HEK293 (cell line): ENCODE results near the gene ZNF280B.

ENCODE experiments used
- CTCF ChIA-PET: fragments of 350-600 bp; formaldehyde crosslinking; extraction: SDS; loops from one replicate; lab custom pipeline; 2021; ENCODE audit warnings: antibody characterized with exemption; lab: Yijun Ruan, JAX
- POLR2A ChIA-PET: fragments of 300-600 bp; formaldehyde crosslinking; extraction: SDS; loops from one replicate; lab custom pipeline; 2020; ENCODE audit warnings: antibody characterized with exemption, inconsistent platforms; lab: Yijun Ruan, JAX
- H3K27ac ChIP-seq: fragments of 200-500 bp; sonication (Bioruptor generic); 2 replicates; pipeline ENCODE4 v1.5.1; 2014; ENCODE audit warnings: low read depth, low read length, control low read depth, inconsistent platforms; ENCODE audit errors: extremely low read depth
- H3K36me3 ChIP-seq, 2 experiments: fragments of 200-500 bp in 1 of 2; sonication (Bioruptor generic) in 1 of 2; 1 replicate in 1 of 2; 2 replicates in 1 of 2; pipeline ENCODE4 v1.5.1; 2014 to 2017; ENCODE audit warnings: inconsistent platforms in 2 of 2, low read length in 2 of 2; ENCODE audit not compliant: control insufficient read depth in 2 of 2, insufficient read depth in 1 of 2
- H3K4me1 ChIP-seq: fragments of 200-500 bp; sonication (Bioruptor generic); 2 replicates; pipeline ENCODE4 v1.5.1; 2014; ENCODE audit warnings: mild to moderate bottlenecking, low read length, inconsistent platforms; ENCODE audit not compliant: control insufficient read depth, insufficient read depth
- H3K4me3 ChIP-seq: 2 replicates; pipeline ENCODE4 v1.5.1; 2011; ENCODE audit warnings: low read depth, mild to moderate bottlenecking, control low read depth, low read length, moderate library complexity
- H3K9me3 ChIP-seq: fragments of 200-500 bp; sonication (Bioruptor generic); 2 replicates; pipeline ENCODE4 v1.5.1; 2014; ENCODE audit warnings: low read depth, low read length, inconsistent platforms; ENCODE audit not compliant: control insufficient read depth, insufficient read depth
- GFI1B ChIP-seq: fragments of 450-650 bp; formaldehyde crosslinking; IDR thresholded peaks from 2 replicates; pipeline ENCODE4 v1.5.1; 2016; ENCODE audit warnings: missing biosample characterization, missing genetic modification characterization
- HOXD13 ChIP-seq: sonication (generic); formaldehyde crosslinking; IDR thresholded peaks from 2 replicates; pipeline ENCODE4 v1.8.0; 2022; ENCODE audit warnings: missing genetic modification reagents, borderline replicate concordance
- KLF7 ChIP-seq: fragments of 450-650 bp; formaldehyde crosslinking; IDR thresholded peaks from 2 replicates; pipeline ENCODE4 v1.5.1; 2016; ENCODE audit warnings: missing biosample characterization, missing genetic modification characterization, borderline replicate concordance
- MEIS1 ChIP-seq: sonication (generic); formaldehyde crosslinking; IDR thresholded peaks from 2 replicates; pipeline ENCODE4 v1.8.1; 2022; ENCODE audit warnings: missing genetic modification reagents, mild to moderate bottlenecking, borderline replicate concordance
- SETDB1 ChIP-seq: IDR thresholded peaks from one replicate; pipeline ENCODE4 v1.6.1; 2017; ENCODE audit warnings: mild to moderate bottlenecking, low read length, moderate library complexity, mixed read lengths; ENCODE audit not compliant: insufficient read length
- ZNF114 ChIP-seq: fragments of 450-650 bp; formaldehyde crosslinking; IDR thresholded peaks from 2 replicates; pipeline ENCODE4 v1.5.0; 2017; ENCODE audit warnings: missing biosample characterization, missing genetic modification characterization
- ZNF223 ChIP-seq: fragments of 450-650 bp; formaldehyde crosslinking; IDR thresholded peaks from 2 replicates; pipeline ENCODE4 v1.5.1; 2016; ENCODE audit warnings: missing biosample characterization, missing genetic modification characterization
- ZNF266 ChIP-seq: fragments of 450-650 bp; formaldehyde crosslinking; IDR thresholded peaks from 2 replicates; pipeline ENCODE4 v1.5.1; 2016; ENCODE audit warnings: missing biosample characterization, missing genetic modification characterization, low read depth
- ZNF350 ChIP-seq: fragments of 450-650 bp; formaldehyde crosslinking; IDR thresholded peaks from 2 replicates; pipeline ENCODE4 v1.5.0; 2017; ENCODE audit warnings: missing biosample characterization, mild to moderate bottlenecking, missing genetic modification characterization
- ZNF391 ChIP-seq: fragments of 450-650 bp; formaldehyde crosslinking; IDR thresholded peaks from 2 replicates; pipeline ENCODE4 v1.5.1; 2016; ENCODE audit warnings: low read depth, missing biosample characterization, missing genetic modification characterization, borderline replicate concordance
- ZNF404 ChIP-seq: fragments of 450-650 bp; formaldehyde crosslinking; IDR thresholded peaks from 2 replicates; pipeline ENCODE4 v1.5.1; 2017; ENCODE audit warnings: missing biosample characterization, missing genetic modification characterization
- ZNF423 ChIP-seq: fragments of 450-650 bp; formaldehyde crosslinking; IDR thresholded peaks from 2 replicates; pipeline ENCODE4 v1.5.1; 2016; ENCODE audit warnings: missing biosample characterization, missing genetic modification characterization
- ZNF610 ChIP-seq: fragments of 450-650 bp; formaldehyde crosslinking; IDR thresholded peaks from 2 replicates; pipeline ENCODE4 v1.5.1; 2016; ENCODE audit warnings: missing biosample characterization, missing genetic modification characterization, borderline replicate concordance
- ZNF777 ChIP-seq: fragments of 450-650 bp; formaldehyde crosslinking; IDR thresholded peaks from 2 replicates; pipeline ENCODE4 v1.5.1; 2017; ENCODE audit warnings: missing biosample characterization, missing genetic modification characterization, borderline replicate concordance
- ZSCAN30 ChIP-seq: fragments of 450-650 bp; IDR thresholded peaks from 2 replicates; pipeline ENCODE4 v1.5.1; 2018; ENCODE audit warnings: missing biosample characterization, mild to moderate bottlenecking, missing genetic modification characterization, moderate library complexity
- TF ChIP-seq, protein P1 (sequence below): fragments of 450-650 bp; formaldehyde crosslinking; IDR thresholded peaks from 2 replicates; pipeline ENCODE4 v1.5.1; 2016; ENCODE audit warnings: missing biosample characterization, missing genetic modification characterization
- TF ChIP-seq, protein P2 (sequence below): fragments of 450-650 bp; formaldehyde crosslinking; IDR thresholded peaks from 2 replicates; pipeline ENCODE4 v1.5.1; 2017; ENCODE audit warnings: missing biosample characterization, mild to moderate bottlenecking, missing genetic modification characterization, moderate library complexity
- TF ChIP-seq, protein P3 (sequence below): fragments of 450-650 bp; formaldehyde crosslinking; IDR thresholded peaks from 2 replicates; pipeline ENCODE4 v1.5.0; 2017; ENCODE audit warnings: missing biosample characterization, missing genetic modification characterization, borderline replicate concordance

Gene ZNF280B

DNA sequence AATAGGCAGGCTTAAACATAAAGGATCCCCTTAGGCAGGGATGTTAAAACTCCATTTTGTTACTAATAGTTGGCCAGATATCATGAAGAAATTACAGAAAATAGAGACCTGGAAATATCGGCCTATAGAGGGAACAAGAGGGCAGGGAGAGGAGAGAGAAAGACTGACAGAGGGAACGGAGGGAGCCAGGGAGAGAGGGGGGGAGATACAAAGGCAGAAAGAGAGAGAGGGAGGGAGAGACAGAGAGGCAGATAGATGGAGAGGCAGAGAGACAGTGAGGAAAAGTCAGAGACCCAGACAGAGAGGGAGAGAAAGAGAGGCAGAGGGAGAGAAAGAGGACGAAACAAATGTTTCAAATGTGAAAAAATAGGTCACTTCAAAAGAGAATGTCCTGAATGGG, 53.5 kb downstream of the ZNF280B start:
- CTCF ChIA-PET, result interaction anchor here (0.7 to 2.4 kb wide), 6 partner anchors 9 to 488 kb away, joined by 3 to 10 read pairs (median 3); no protein-coding TSS in a partner anchor
- TF ChIP-seq ZNF114 (tag by site-specific recombination) (no peak), ZNF223 (tag by site-specific recombination) (no peak), ZNF391 (tag by site-specific recombination) (no peak), ZSCAN30 (tag by site-specific recombination) (no peak), HOXD13 (CRISPR knock-in tag) (no peak), KLF7 (no peak), GFI1B (tag by site-specific recombination) (no peak), ZNF777 (no peak), ZNF404 (tag by site-specific recombination) (no peak), MEIS1 (CRISPR knock-in tag) (no peak), ZNF266 (tag by site-specific recombination) (no peak), ZNF423 (tag by site-specific recombination) (no peak), ZNF610 (no peak), ZNF350 (no peak)
- TF ChIP-seq, protein P1, sequence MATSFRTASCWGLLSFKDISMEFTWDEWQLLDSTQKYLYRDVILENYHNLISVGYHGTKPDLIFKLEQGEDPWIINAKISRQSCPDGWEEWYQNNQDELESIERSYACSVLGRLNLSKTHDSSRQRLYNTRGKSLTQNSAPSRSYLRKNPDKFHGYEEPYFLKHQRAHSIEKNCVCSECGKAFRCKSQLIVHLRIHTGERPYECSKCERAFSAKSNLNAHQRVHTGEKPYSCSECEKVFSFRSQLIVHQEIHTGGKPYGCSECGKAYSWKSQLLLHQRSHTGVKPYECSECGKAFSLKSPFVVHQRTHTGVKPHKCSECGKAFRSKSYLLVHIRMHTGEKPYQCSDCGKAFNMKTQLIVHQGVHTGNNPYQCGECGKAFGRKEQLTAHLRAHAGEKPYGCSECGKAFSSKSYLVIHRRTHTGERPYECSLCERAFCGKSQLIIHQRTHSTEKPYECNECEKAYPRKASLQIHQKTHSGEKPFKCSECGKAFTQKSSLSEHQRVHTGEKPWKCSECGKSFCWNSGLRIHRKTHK, result no peak
- TF ChIP-seq, protein P2, sequence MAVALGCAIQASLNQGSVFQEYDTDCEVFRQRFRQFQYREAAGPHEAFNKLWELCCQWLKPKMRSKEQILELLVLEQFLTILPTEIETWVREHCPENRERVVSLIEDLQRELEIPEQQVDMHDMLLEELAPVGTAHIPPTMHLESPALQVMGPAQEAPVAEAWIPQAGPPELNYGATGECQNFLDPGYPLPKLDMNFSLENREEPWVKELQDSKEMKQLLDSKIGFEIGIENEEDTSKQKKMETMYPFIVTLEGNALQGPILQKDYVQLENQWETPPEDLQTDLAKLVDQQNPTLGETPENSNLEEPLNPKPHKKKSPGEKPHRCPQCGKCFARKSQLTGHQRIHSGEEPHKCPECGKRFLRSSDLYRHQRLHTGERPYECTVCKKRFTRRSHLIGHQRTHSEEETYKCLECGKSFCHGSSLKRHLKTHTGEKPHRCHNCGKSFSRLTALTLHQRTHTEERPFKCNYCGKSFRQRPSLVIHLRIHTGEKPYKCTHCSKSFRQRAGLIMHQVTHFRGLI, result no peak
- TF ChIP-seq, protein P3, sequence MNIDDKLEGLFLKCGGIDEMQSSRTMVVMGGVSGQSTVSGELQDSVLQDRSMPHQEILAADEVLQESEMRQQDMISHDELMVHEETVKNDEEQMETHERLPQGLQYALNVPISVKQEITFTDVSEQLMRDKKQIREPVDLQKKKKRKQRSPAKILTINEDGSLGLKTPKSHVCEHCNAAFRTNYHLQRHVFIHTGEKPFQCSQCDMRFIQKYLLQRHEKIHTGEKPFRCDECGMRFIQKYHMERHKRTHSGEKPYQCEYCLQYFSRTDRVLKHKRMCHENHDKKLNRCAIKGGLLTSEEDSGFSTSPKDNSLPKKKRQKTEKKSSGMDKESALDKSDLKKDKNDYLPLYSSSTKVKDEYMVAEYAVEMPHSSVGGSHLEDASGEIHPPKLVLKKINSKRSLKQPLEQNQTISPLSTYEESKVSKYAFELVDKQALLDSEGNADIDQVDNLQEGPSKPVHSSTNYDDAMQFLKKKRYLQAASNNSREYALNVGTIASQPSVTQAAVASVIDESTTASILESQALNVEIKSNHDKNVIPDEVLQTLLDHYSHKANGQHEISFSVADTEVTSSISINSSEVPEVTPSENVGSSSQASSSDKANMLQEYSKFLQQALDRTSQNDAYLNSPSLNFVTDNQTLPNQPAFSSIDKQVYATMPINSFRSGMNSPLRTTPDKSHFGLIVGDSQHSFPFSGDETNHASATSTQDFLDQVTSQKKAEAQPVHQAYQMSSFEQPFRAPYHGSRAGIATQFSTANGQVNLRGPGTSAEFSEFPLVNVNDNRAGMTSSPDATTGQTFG, result no peak
- POLR2A ChIA-PET, result no interaction called here
- no peaks in the 10 kb centered on the region for H3K4me1 ChIP-seq
- H3K9me3 ChIP-seq, result no peaks in the 10 kb centered on the region
- H3K27ac ChIP-seq, result no peak overlapping the region
- H3K36me3 ChIP-seq, result no peaks in the 10 kb centered on the region
- no peak overlapping the region for H3K4me3 ChIP-seq

DNA sequence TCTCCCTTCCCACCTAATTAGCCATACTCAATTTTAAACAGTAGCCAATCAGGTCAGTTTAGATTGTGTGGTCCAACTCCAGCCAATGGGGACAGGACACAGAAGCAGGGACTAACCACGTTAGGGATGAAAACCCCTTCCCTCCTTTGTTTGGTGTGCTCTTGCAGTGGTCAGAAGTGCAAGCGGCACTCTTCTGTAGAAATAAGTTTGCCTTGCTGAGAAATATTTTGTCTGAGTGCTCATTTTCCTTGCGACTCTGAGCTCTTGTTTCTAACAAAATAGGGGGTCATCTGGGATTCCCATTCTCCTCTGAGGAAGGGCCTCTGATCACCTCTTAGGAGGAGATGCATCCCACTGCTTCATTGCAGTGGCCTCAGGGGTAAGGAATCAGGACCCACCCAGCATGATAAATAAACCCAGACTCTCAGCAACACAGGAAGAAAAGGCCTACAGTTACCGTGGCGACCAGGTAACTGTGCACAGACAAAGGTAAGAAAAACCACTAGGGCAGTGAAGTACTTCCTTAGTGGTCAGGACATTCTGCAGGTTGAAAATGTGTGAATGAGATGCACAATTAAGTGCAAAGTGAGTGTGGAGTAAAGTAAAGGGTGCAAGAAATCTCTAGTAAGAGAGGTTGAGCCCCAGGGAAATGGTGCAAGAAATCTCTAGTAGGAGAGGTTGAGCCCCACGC, 55.4 kb downstream of the ZNF280B start:
- H3K36me3 ChIP-seq, result no peaks in the 10 kb centered on the region
- peak; percentile 77 for TF ChIP-seq SETDB1
- TF ChIP-seq HOXD13 (CRISPR knock-in tag), result no peak
- no peaks in the 10 kb centered on the region for H3K9me3 ChIP-seq
- CTCF ChIA-PET, result interaction anchor here (1.0 kb wide), 1 partner anchor 30 kb away, joined by 3 read pairs; no protein-coding TSS in a partner anchor
- H3K27ac ChIP-seq, result no peak overlapping the region
- POLR2A ChIA-PET, result no interaction called here
- H3K4me3 ChIP-seq, result no peak overlapping the region
- no peaks in the 10 kb centered on the region for H3K4me1 ChIP-seq
